ENCODE measurements around the gene SPATA3.

Gene SPATA3

DNA sequence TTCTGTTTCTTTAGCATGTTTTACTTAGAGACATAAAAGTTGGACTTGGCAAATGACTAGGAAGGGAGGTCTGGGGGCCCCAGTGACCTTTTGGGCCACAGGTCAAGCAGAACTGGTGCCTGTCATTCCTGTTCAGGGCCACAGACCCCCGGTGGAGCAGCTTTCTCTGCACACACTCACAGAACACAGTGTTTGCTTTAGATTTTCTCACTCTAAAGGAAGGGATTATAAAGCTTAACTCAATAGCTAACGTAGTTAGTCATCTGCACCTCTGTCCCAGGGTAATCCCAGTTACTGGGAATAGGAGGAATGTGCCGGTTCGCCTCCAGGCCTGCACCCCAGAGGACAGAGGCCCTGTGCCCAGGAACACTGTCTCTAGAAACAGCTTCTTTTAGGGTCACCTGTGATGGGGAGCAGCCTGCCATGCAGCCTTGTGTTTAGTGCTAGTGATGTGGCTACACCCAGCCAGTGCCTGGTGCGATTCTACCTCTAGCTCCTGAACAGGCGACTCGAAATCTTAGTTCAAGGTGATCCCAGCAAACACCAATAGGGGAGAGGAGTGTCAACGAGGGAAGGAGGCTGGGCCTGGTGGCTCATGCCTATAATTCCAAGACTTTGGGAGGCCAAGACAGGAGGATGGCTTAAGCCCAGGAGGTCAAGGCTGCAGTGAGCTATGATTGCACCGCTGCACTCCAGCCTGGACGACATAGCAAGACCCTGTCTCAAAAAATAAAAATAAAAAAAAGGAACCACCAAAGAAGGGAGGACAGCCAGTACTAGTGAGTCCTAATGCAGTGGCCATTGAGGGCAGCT, 11.6 kb downstream of the SPATA3 start:
- TF ChIP-seq EGR1 (IDR thresholded peaks at IDR 0.05) (no peak), EP300 (IDR thresholded peaks at IDR 0.05; ENCODE audit: borderline replicate concordance) (no peak), YY1 (IDR thresholded peaks at IDR 0.05; ENCODE audit: low read depth) (no peak), NFIC (IDR thresholded peaks at IDR 0.05) (no peak), CEBPB (IDR thresholded peaks at IDR 0.05) (no peak), TAF1 (IDR thresholded peaks at IDR 0.05; ENCODE audit: low read depth) (no peak), TCF12 (IDR thresholded peaks at IDR 0.05; ENCODE audit: low read depth) (no peak), CREB1 (IDR thresholded peaks at IDR 0.05; ENCODE audit: low read depth) (no peak), RAD21 (IDR thresholded peaks at IDR 0.05; ENCODE audit: low read depth) (no peak), ZBTB7A (IDR thresholded peaks at IDR 0.05; ENCODE audit: low read depth) (no peak), TEAD4 (IDR thresholded peaks at IDR 0.05) (no peak)
- TF ChIP-seq, protein P1, sequence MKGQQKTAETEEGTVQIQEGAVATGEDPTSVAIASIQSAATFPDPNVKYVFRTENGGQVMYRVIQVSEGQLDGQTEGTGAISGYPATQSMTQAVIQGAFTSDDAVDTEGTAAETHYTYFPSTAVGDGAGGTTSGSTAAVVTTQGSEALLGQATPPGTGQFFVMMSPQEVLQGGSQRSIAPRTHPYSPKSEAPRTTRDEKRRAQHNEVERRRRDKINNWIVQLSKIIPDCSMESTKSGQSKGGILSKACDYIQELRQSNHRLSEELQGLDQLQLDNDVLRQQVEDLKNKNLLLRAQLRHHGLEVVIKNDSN (IDR thresholded peaks at IDR 0.05), result no peak

DNA sequence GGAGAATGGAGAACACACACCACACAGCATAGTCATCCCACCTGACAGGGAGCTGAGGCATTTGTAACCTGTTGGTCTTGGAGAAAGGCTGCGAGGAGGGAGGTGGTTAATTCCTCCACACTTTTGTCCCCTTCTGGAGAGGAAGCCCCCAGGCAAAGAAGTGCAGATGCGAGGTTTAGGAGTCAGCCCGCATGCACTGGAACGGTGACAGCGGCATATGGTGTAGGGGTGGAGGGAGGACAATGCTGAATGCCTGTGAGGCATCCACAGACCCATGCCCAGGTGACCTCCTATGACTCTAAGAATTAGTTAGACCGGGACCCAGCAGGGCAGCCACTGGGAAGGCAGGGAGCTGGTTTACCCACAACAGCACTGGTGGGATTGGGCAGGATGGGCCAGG, 12.2 kb downstream of the SPATA3 start:
- TF ChIP-seq, protein P2, sequence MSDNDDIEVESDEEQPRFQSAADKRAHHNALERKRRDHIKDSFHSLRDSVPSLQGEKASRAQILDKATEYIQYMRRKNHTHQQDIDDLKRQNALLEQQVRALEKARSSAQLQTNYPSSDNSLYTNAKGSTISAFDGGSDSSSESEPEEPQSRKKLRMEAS (IDR thresholded peaks at IDR 0.05), result no peak
- TF ChIP-seq EP300 (IDR thresholded peaks at IDR 0.05; ENCODE audit: borderline replicate concordance) (no peak), CREB1 (IDR thresholded peaks at IDR 0.05; ENCODE audit: low read depth) (no peak), FOXM1 (IDR thresholded peaks at IDR 0.05; ENCODE audit: borderline replicate concordance, low read depth) (no peak), TEAD4 (IDR thresholded peaks at IDR 0.05) (no peak), RAD21 (IDR thresholded peaks at IDR 0.05; ENCODE audit: low read depth) (no peak), ZBTB7A (IDR thresholded peaks at IDR 0.05; ENCODE audit: low read depth) (no peak)

DNA sequence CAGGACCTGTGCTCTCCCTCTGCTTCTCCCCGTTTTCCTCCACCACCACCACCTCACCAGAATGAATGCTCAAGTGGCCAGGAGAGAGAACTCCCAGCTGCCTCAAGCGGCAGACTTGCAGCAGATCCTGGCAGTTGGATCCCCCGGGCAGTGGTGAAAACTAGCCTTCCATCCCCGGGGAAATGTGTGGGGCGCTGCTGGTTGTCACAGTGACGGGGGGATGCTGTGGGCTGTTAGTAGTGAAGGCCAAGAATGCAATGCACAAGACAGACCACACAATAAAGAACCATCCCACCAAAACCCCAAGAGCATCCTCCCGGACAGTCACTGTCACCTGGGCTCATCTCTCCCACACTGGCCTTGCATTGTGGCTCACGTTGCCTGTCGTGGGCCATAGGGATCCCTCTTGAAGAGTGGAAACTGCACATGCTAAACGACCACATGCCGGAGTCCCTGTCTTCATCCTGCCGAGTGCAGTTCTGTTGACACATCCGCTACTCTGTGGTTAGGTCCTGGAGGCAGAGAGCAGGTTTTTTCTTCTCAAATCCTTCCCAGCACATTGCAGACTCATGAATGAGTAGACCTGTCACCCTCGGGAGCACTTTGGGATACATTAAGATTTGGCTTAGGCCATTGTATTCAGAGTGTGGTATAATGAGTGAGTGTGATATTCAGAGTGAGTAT, 13.5 kb downstream of the SPATA3 start:
- TF ChIP-seq NFIC (IDR thresholded peaks at IDR 0.05) (no peak), EGR1 (IDR thresholded peaks at IDR 0.05) (no peak)

DNA sequence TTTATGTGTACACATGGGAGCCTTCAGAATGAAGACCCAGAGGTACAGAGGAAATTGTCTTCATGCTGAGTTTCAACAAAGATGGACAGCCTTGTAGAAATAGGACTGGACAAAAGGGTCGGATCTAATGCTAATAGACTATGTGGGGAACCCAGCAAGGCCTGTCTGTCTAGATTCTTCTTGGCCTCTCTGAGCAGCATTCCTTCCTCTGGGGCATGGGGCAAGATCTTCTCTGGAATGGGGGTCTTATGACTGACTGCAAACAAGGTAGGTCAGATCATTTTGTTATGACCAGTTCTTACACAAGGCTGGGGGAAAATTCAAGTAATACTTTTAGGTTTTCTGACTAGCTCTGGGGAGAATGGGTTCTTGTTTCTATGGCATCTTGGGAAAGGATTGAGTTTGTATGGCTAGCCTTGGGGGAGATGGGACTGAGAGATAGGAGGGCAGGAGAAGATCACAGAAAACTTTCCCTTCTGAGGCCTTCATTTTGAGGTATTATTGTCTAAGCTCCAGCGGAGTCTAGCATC, 14.3 kb downstream of the SPATA3 start:
- TF ChIP-seq YY1 (IDR thresholded peaks at IDR 0.05; ENCODE audit: low read depth), result no peak
- TF ChIP-seq, protein P1 (IDR thresholded peaks at IDR 0.05), result no peak
- no peak for TF ChIP-seq EGR1 (IDR thresholded peaks at IDR 0.05)
- TF ChIP-seq FOXM1 (IDR thresholded peaks at IDR 0.05; ENCODE audit: borderline replicate concordance, low read depth), result no peak
- TF ChIP-seq CEBPB (IDR thresholded peaks at IDR 0.05), result no peak
- TF ChIP-seq TAF1 (IDR thresholded peaks at IDR 0.05; ENCODE audit: low read depth), result no peak
- TF ChIP-seq TEAD4 (IDR thresholded peaks at IDR 0.05), result no peak
- TF ChIP-seq NFIC (IDR thresholded peaks at IDR 0.05), result no peak
- TF ChIP-seq, protein P3, sequence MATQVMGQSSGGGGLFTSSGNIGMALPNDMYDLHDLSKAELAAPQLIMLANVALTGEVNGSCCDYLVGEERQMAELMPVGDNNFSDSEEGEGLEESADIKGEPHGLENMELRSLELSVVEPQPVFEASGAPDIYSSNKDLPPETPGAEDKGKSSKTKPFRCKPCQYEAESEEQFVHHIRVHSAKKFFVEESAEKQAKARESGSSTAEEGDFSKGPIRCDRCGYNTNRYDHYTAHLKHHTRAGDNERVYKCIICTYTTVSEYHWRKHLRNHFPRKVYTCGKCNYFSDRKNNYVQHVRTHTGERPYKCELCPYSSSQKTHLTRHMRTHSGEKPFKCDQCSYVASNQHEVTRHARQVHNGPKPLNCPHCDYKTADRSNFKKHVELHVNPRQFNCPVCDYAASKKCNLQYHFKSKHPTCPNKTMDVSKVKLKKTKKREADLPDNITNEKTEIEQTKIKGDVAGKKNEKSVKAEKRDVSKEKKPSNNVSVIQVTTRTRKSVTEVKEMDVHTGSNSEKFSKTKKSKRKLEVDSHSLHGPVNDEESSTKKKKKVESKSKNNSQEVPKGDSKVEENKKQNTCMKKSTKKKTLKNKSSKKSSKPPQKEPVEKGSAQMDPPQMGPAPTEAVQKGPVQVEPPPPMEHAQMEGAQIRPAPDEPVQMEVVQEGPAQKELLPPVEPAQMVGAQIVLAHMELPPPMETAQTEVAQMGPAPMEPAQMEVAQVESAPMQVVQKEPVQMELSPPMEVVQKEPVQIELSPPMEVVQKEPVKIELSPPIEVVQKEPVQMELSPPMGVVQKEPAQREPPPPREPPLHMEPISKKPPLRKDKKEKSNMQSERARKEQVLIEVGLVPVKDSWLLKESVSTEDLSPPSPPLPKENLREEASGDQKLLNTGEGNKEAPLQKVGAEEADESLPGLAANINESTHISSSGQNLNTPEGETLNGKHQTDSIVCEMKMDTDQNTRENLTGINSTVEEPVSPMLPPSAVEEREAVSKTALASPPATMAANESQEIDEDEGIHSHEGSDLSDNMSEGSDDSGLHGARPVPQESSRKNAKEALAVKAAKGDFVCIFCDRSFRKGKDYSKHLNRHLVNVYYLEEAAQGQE (IDR thresholded peaks at IDR 0.05; ENCODE audit: low read depth), result no peak
- TF ChIP-seq CREB1 (IDR thresholded peaks at IDR 0.05; ENCODE audit: low read depth), result no peak
- TF ChIP-seq EP300 (IDR thresholded peaks at IDR 0.05; ENCODE audit: borderline replicate concordance), result no peak
- no peak for TF ChIP-seq ZBTB7A (IDR thresholded peaks at IDR 0.05; ENCODE audit: low read depth)
- no peak for TF ChIP-seq TCF12 (IDR thresholded peaks at IDR 0.05; ENCODE audit: low read depth)
- TF ChIP-seq RAD21 (IDR thresholded peaks at IDR 0.05; ENCODE audit: low read depth), result no peak
- TF ChIP-seq, protein P2 (IDR thresholded peaks at IDR 0.05), result no peak

DNA sequence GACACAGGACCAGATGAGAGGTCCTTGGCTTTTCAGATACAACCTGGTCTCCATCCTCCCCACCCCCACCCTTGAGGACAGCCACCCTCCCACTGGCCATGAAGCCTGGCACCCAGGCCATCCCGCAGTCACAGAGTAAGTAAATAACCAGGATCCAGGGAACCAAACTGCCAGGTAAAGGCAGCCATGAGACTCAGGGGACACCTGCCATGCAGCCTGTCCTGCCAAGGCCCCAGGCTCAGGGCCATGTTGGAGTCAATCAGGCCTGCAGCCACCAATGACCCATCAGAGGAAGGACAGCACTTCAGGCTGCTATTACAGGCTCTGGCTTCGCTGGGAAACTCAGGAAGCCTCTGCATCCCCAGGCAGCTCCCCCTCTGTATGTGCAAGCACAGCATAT, 15.6 kb downstream of the SPATA3 start:
- TF ChIP-seq TCF12 (IDR thresholded peaks at IDR 0.05; ENCODE audit: low read depth) (no peak), TAF1 (IDR thresholded peaks at IDR 0.05; ENCODE audit: low read depth) (no peak), ZBTB7A (IDR thresholded peaks at IDR 0.05; ENCODE audit: low read depth) (no peak), TEAD4 (IDR thresholded peaks at IDR 0.05) (no peak), CREB1 (IDR thresholded peaks at IDR 0.05; ENCODE audit: low read depth) (no peak)
- TF ChIP-seq, protein P2 (IDR thresholded peaks at IDR 0.05), result no peak

DNA sequence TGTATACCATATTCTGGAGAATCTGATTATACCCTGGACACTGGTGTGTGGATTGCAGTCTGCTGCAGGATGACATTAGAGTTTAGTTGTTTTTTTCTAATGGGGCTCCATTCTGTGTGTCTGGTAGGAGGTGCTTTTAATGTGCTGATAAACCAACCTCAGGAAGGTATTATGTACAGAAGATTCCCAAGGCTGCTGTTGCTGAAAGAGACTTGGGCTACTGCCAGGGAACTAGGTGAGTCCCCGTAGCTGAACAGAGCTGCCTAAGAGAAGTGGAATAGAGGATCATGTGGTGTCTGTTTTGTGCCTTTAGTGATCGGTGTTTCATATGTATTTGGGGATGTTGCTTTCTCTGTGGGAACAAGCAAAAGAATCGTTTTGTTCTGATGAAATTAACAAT, 16.5 kb downstream of the SPATA3 start:
- no peak for TF ChIP-seq FOXM1 (IDR thresholded peaks at IDR 0.05; ENCODE audit: borderline replicate concordance, low read depth)
- no peak for TF ChIP-seq TAF1 (IDR thresholded peaks at IDR 0.05; ENCODE audit: low read depth)
- TF ChIP-seq TCF12 (IDR thresholded peaks at IDR 0.05; ENCODE audit: low read depth), result no peak
- no peak for TF ChIP-seq YY1 (IDR thresholded peaks at IDR 0.05; ENCODE audit: low read depth)
- no peak for TF ChIP-seq CEBPB (IDR thresholded peaks at IDR 0.05)
- TF ChIP-seq NFIC (IDR thresholded peaks at IDR 0.05), result no peak
- TF ChIP-seq, protein P2 (IDR thresholded peaks at IDR 0.05), result no peak
- no peak for TF ChIP-seq EGR1 (IDR thresholded peaks at IDR 0.05)
- no peak for TF ChIP-seq RAD21 (IDR thresholded peaks at IDR 0.05; ENCODE audit: low read depth)
- TF ChIP-seq ZBTB7A (IDR thresholded peaks at IDR 0.05; ENCODE audit: low read depth), result no peak
